Activated T-helper 9 cell treated with anti-CD3 and anti-CD28 coated beads, Interleukin-2, amount 50 U/mL, for 16 hours (primary cell): ENCODE measurements around the gene STEAP2.

Source experiments
- DNase-seq: peaks from one replicate; pipeline ENCODE4 v3.0.0-alpha.2; 2020; ENCODE audit warnings: low read depth

Gene STEAP2

GRCh38 chr7:90270431-90271178, 59.1 kb downstream of the STEAP2 start:
- DNase-seq, result no peak

GRCh38 chr7:90271753-90272152, 60.2 kb downstream of the STEAP2 start:
- no peak for DNase-seq

- no peak for DNase-seq
Observed at GRCh38 chr7:90272242-90272641, 60.7 kb downstream of the STEAP2 start.

GRCh38 chr7:90274161-90274560, 62.6 kb downstream of the STEAP2 start:
- DNase-seq, result no peak

GRCh38 chr7:90276033-90276728, 64.6 kb downstream of the STEAP2 start:
- no peak for DNase-seq
